Smooth muscle cell (in vitro differentiated cells): Measurements from ENCODE around the gene BCL11A. TPM values are rescaled to one million over a fixed set of nuclear protein-coding genes. Genes with fewer than 3 reads are reported as not detected.

ENCODE experiments used
- DNase-seq: peaks from one replicate; lab custom pipeline; 2025; ENCODE audit not compliant: unreplicated experiment; lab: John Stamatoyannopoulos, UW
- H2AFZ ChIP-seq: fragments of 200-600 bp; sonication (generic); 2 replicates; pipeline ENCODE4 v1.6.0; 2016; ENCODE audit warnings: antibody characterized with exemption, low read depth, mild to moderate bottlenecking
- H3F3A ChIP-seq: fragments of 200-600 bp; sonication (generic); 2 replicates; pipeline ENCODE4 v1.6.0; 2017; ENCODE audit warnings: antibody characterized with exemption, low read depth
- H3K27ac ChIP-seq: fragments of 200-600 bp; sonication (generic); 2 replicates; pipeline ENCODE4 v1.5.1; 2016; ENCODE audit warnings: low read depth, mild to moderate bottlenecking
- H3K27me3 ChIP-seq: fragments of 200-600 bp; sonication (generic); 2 replicates; pipeline ENCODE4 v1.6.1; 2016; ENCODE audit warnings: low read depth, mild to moderate bottlenecking
- H3K36me3 ChIP-seq: fragments of 200-600 bp; sonication (generic); 2 replicates; pipeline ENCODE4 v1.5.1; 2016; ENCODE audit warnings: low read depth
- H3K4me1 ChIP-seq: fragments of 200-600 bp; sonication (generic); 2 replicates; pipeline ENCODE4 v1.5.1; 2016; ENCODE audit warnings: low read depth
- H3K4me2 ChIP-seq: fragments of 200-600 bp; sonication (generic); 2 replicates; pipeline ENCODE4 v1.6.0; 2016; ENCODE audit warnings: mild to moderate bottlenecking
- H3K4me3 ChIP-seq: fragments of 200-600 bp; sonication (generic); 2 replicates; pipeline ENCODE4 v1.5.1; 2016; ENCODE audit warnings: mild to moderate bottlenecking
- H3K79me2 ChIP-seq: fragments of 200-600 bp; sonication (generic); 2 replicates; pipeline ENCODE4 v1.6.0; 2016; ENCODE audit warnings: low read depth, mild to moderate bottlenecking
- H3K9ac ChIP-seq: fragments of 200-600 bp; sonication (generic); 2 replicates; pipeline ENCODE4 v1.6.0; 2016; ENCODE audit warnings: low read depth
- H3K9me3 ChIP-seq: fragments of 200-600 bp; sonication (generic); replicated peaks from 2 replicates; pipeline ENCODE4 v1.5.1; 2016; ENCODE audit warnings: low read depth
- H4K20me1 ChIP-seq: fragments of 200-600 bp; sonication (generic); 2 replicates; pipeline ENCODE4 v1.6.0; 2016; ENCODE audit warnings: low read depth
- WGBS: methylation state at CpG from one replicate; pipeline ENCODE4 v1.1.7; 2016; ENCODE audit warnings: low lambda C conversion rate; 5-methylcytosine and 5-hydroxymethylcytosine counted together
- polyA plus RNA-seq: library from polyadenylated mRNA; unstranded; fragments of >200 nt; fragmentation: Nextera tagmentation; extraction: Ambion mirVana; gene quantifications from 2 replicates; pipeline ENCODE4 v1.2.1, GENCODE V29; 2016
- total RNA-seq: library from RNA; depleted of rRNA; stranded (reverse); fragments of >200 nt; gene quantifications from 2 replicates; pipeline ENCODE4 v1.2.3, GENCODE V29; 2014
- TF ChIP-seq, protein P1 (sequence below): fragments of 200-600 bp; sonication (generic); IDR thresholded peaks from 2 replicates; pipeline ENCODE4 v1.5.1; 2017; ENCODE audit warnings: borderline replicate concordance, mild to moderate bottlenecking, antibody characterized with exemption; ENCODE audit not compliant: insufficient read depth, poor library complexity, severe bottlenecking

Gene BCL11A
- total and polyA plus RNA-seq, 2 experiments from 2014 or later: 15.8 to 20.0 TPM

DNA sequence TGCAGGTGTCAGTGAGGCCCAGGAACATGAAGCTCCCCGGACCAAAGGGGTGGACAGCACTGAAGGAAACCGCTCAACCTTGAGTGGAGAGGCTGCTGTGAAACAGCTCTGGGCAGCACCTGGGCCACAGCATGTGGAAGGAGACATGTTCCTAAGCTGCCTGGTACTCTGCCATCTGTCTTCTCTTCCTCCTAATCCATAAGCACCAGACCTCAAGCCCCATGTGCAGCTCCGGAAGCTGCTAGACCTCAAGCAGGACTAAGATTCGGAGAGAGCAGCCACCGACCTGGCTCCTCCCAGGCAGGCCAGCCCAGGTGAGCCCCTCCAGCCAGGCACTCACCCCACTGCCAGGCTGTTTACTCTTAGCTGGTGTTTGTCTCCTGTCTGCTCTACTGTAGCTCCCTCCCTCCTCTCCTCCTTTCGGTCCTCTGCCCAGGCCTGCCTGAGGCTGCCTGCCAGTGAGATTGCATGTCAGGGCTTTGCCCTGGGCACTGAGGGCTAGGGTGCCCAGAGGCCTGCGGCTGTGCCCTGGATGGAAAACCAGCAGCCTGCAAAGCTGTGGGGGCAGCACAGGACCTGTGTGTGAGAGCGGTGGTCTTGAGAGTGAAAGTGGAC, 53.7 kb downstream of the BCL11A start:
- Histone ChIP-seq H3K27me3 (no peaks in the 10 kb centered on the region), H3F3A (no peaks in the 10 kb centered on the region), H3K36me3 (no peaks in the 10 kb centered on the region), H2AFZ (no peak overlapping the region), H3K79me2 (peaks cover 86% of the 10 kb centered on the region), H3K9me3 (no peaks in the 10 kb centered on the region), H3K27ac (no peak overlapping the region), H3K9ac (no peak overlapping the region), H3K4me2 (no peak overlapping the region), H4K20me1 (peaks cover 97% of the 10 kb centered on the region), H3K4me1 (peaks cover 14% of the 10 kb centered on the region), H3K4me3 (no peak overlapping the region)
- TF ChIP-seq, protein P1, sequence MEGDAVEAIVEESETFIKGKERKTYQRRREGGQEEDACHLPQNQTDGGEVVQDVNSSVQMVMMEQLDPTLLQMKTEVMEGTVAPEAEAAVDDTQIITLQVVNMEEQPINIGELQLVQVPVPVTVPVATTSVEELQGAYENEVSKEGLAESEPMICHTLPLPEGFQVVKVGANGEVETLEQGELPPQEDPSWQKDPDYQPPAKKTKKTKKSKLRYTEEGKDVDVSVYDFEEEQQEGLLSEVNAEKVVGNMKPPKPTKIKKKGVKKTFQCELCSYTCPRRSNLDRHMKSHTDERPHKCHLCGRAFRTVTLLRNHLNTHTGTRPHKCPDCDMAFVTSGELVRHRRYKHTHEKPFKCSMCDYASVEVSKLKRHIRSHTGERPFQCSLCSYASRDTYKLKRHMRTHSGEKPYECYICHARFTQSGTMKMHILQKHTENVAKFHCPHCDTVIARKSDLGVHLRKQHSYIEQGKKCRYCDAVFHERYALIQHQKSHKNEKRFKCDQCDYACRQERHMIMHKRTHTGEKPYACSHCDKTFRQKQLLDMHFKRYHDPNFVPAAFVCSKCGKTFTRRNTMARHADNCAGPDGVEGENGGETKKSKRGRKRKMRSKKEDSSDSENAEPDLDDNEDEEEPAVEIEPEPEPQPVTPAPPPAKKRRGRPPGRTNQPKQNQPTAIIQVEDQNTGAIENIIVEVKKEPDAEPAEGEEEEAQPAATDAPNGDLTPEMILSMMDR: no peak
- 95% methylated on average over 8 of the region's 8 CpGs for WGBS
- DNase-seq: no peak

DNA sequence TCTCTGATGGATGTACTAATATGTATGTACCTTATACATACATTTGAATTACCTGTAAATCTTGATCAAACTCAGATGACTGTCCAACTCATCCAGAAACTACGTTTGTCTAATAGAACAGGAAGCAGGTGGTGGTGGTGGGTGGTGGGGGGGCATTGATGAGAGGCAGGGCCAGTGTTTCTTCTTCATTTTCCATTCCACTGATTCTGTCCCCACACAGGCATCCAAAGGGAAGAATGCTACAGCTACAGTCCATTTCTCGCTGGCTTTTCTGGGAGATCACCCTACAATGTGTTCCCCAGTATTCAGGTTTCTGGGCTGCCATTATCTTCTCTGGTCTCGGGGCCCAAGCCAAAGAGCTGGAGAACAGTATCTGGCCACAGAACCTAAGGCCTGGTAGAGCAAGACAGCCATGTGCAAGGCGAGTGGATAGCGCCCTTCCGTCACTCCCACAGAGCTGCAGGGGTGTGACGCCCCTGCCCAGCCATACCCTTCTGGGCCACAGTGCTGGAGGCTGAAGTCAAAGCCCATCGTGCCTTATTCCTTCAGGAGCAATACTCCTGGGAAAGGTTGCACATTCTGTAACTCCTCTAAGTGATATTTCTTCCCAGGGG, 54.5 kb downstream of the BCL11A start:
- DNase-seq: no peak
- peaks cover 14% of the 10 kb centered on the region for H3K4me1 ChIP-seq
- no peak overlapping the region for H3K4me2 ChIP-seq
- H3K27ac ChIP-seq: no peak overlapping the region
- TF ChIP-seq, protein P1: no peak
- H3K27me3 ChIP-seq: no peaks in the 10 kb centered on the region
- H3F3A ChIP-seq: no peaks in the 10 kb centered on the region
- H2AFZ ChIP-seq: no peak overlapping the region
- H3K9ac ChIP-seq: no peak overlapping the region
- H4K20me1 ChIP-seq: peaks cover 94% of the 10 kb centered on the region
- H3K79me2 ChIP-seq: peaks cover 86% of the 10 kb centered on the region
- WGBS: 96% methylated on average over 8 of the region's 8 CpGs
- H3K4me3 ChIP-seq: no peak overlapping the region
- no peaks in the 10 kb centered on the region for H3K9me3 ChIP-seq
- H3K36me3 ChIP-seq: no peaks in the 10 kb centered on the region

- Histone ChIP-seq H3K4me2 (no peak overlapping the region), H3K79me2 (peaks cover 86% of the 10 kb centered on the region), H3K4me3 (no peak overlapping the region), H2AFZ (no peak overlapping the region), H3K36me3 (no peaks in the 10 kb centered on the region), H4K20me1 (peaks cover 94% of the 10 kb centered on the region), H3F3A (no peaks in the 10 kb centered on the region), H3K27me3 (no peaks in the 10 kb centered on the region), H3K9ac (no peak overlapping the region), H3K27ac (no peak overlapping the region), H3K4me1 (peaks cover 14% of the 10 kb centered on the region), H3K9me3 (no peaks in the 10 kb centered on the region)
- no peak for DNase-seq
- TF ChIP-seq, protein P1: no peak
- WGBS: 100% methylated on average over 8 of the region's 8 CpGs
Measured at GRCh38 chr2:60498127-60498815, 55.2 kb downstream of the BCL11A start.
